ENCODE measurements around the gene ARHGEF38.
A peak's percentile ranks its signal among the peaks of the same experiment; 100 is the strongest.

ARHGEF38 gene

GRCh38 chr4:105551965-105552746 is at the start of gene ARHGEF38:
Gene ARHGEF38 (plus strand): TSS chr4:105552620. CDS start chr4:105552766, 146 bp downstream.
- no peak for DNase-seq (ENCODE audit: low spot score)

- DNase-seq (ENCODE audit: low spot score): no peak
These were observed 48.9 kb upstream of the ARHGEF38 start for GRCh38 chr4:105503484-105503883.

- no peak for DNase-seq (ENCODE audit: low spot score)
These were observed 47.7 kb upstream of the ARHGEF38 start for GRCh38 chr4:105504744-105505143.

- peak; percentile 26 for DNase-seq (ENCODE audit: low spot score)
These were observed 43.1 kb upstream of the ARHGEF38 start for GRCh38 chr4:105509291-105509690.

GRCh38 chr4:105509714-105510113 is 42.7 kb upstream of the ARHGEF38 start:
- no peak for DNase-seq (ENCODE audit: low spot score)

- no peak for DNase-seq (ENCODE audit: low spot score)
These were observed 42.2 kb upstream of the ARHGEF38 start for GRCh38 chr4:105510245-105510644.

GRCh38 chr4:105520819-105521790 is 31.3 kb upstream of the ARHGEF38 start:
- DNase-seq (ENCODE audit: low spot score): peak; percentile 76

GRCh38 chr4:105526656-105527055 is 25.8 kb upstream of the ARHGEF38 start:
- DNase-seq (ENCODE audit: low spot score): no peak

- DNase-seq (ENCODE audit: low spot score): no peak
These were observed 25.3 kb upstream of the ARHGEF38 start for GRCh38 chr4:105527081-105527480.

- DNase-seq (ENCODE audit: low spot score): no peak
These were observed 15.8 kb upstream of the ARHGEF38 start for GRCh38 chr4:105536601-105537000.

- no peak for DNase-seq (ENCODE audit: low spot score)
These were observed 11.0 kb upstream of the ARHGEF38 start for GRCh38 chr4:105541420-105541819.

GRCh38 chr4:105542039-105542438 is 10.4 kb upstream of the ARHGEF38 start:
- no peak for DNase-seq (ENCODE audit: low spot score)

- no peak for DNase-seq (ENCODE audit: low spot score)
These were observed 9.1 kb upstream of the ARHGEF38 start for GRCh38 chr4:105543346-105543745.

- no peak for DNase-seq (ENCODE audit: low spot score)
These were observed 8.5 kb upstream of the ARHGEF38 start for GRCh38 chr4:105543881-105544280.

GRCh38 chr4:105544520-105545286 is 7.7 kb upstream of the ARHGEF38 start:
- no peak for DNase-seq (ENCODE audit: low spot score)

GRCh38 chr4:105546086-105546485 is 6.3 kb upstream of the ARHGEF38 start:
- no peak for DNase-seq (ENCODE audit: low spot score)

- no peak for DNase-seq (ENCODE audit: low spot score)
These were observed 4.7 kb upstream of the ARHGEF38 start for GRCh38 chr4:105547769-105548168.

- no peak for DNase-seq (ENCODE audit: low spot score)
These were observed 3.9 kb upstream of the ARHGEF38 start for GRCh38 chr4:105548483-105548882.

GRCh38 chr4:105550641-105551040 is 1.8 kb upstream of the ARHGEF38 start:
- no peak for DNase-seq (ENCODE audit: low spot score)

GRCh38 chr4:105555409-105555808 is 3.0 kb downstream of the ARHGEF38 start:
- DNase-seq (ENCODE audit: low spot score): no peak

GRCh38 chr4:105556206-105556605 is 3.8 kb downstream of the ARHGEF38 start:
- DNase-seq (ENCODE audit: low spot score): no peak

- DNase-seq (ENCODE audit: low spot score): no peak
These were observed 5.9 kb downstream of the ARHGEF38 start for GRCh38 chr4:105558277-105558676.

Measured in NAMALWA (cell line).